A204.1 (cell line): Measurements from ENCODE around the gene DDI2.

ENCODE experiments used
- FAIRE-seq: peaks from 2 replicates; lab custom pipeline; 2012; peaks lifted over from hg19 to GRCh38; lab: Jason Lieb, UNC

The DDI2 gene

DNA sequence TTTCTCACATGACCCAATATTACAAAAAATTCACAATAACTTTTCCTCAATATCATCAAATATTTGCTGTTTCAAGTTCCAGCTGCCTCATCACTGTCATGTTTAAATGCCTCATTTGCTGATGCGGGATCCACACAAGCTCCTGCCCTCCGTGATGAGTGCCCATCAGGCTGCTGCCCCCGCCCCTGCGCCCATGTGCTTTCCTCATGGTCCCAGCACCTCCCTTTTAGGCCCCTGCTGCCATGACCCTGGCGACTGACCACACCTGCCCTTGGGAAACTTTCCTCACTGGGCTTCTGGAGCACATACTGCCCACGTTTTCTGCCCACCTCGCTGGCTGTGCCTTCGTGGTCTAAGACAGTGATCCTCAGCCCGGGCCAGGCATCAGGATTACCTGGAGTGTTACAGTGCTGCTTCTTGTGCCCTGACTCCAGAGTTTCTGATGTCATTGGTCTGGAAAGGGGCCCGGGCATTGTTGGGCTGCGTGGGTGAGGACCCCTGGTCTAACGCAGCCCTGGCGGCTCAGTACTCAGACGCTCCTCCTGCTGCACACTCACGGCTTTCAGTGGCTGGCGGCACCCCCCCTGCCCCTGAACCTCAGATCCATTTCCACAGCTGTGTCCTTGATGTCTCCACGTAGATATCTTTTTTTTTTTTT lies 87.4 kb downstream of the DDI2 start:
- no peak for FAIRE-seq

DNA sequence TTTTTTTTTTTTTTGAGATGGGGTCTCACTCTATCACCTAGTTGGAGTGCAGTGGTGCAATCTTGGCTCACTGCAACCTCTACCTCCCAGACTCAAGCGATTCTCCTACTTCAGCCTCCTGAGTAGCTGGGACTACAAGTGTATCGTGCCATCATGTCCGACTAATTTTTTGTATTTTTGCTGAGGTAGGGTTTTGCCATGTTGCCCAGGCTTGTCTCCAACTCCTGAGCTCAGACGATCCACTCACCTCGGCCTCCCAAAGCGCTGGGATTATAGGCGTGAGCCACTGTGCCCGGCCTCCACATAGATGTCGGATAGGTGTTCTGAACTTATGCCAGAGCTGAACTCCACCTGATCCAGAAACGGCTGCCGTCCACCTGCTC lies 87.9 kb downstream of the DDI2 start:
- FAIRE-seq, result no peak

DNA sequence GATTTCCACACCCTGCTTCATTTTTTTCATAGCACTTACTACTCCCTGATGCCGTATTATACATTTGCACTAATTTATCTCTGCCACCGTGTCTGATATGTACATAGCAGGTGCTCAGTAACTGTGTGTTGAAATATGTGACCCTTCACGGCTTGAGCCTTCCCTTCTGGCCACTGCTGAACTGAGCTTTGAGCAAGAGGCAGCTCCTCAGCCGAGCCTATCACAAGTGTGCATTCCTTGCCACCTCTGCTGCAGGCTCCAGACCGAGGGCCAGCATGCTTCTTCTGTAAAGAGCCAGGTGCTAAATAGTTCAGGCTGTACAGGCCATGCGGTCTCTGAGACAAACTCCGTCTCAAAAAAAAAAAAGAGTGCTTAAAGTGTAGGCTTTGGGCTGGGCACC lies 89.5 kb downstream of the DDI2 start:
- no peak for FAIRE-seq

DNA sequence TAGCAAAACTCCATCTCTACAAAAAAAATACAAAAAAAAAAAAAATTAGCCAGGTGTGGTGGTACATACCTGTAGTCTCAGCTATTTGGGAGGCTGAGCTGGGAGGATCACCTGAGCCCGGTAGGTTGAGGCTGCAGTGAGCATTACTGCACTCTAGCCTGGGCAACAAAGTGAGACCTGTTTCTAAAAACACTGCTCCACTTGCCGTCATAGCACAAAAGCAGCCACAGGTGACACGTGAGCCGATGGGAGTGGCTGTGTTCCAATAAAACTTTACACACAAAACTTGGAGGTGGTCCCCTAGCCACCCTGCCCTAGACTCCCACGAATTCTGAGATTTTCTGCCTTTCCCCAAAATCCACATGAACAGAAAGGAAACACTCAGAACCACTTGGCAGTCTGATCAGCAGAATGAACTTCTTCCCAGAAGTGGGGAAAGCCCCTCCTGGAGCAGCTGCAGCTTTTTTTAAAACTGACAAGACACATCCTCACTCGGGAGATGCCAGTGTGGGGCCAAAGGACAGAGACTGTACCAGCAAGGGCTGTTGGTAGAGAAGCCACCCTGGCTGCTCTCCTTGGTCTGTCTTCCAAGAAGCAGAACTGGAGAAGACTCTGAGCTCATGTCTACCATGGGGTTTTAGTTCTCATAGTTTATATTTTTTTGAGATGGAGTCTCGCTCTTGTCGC lies 90.1 kb downstream of the DDI2 start:
- no peak for FAIRE-seq

DNA sequence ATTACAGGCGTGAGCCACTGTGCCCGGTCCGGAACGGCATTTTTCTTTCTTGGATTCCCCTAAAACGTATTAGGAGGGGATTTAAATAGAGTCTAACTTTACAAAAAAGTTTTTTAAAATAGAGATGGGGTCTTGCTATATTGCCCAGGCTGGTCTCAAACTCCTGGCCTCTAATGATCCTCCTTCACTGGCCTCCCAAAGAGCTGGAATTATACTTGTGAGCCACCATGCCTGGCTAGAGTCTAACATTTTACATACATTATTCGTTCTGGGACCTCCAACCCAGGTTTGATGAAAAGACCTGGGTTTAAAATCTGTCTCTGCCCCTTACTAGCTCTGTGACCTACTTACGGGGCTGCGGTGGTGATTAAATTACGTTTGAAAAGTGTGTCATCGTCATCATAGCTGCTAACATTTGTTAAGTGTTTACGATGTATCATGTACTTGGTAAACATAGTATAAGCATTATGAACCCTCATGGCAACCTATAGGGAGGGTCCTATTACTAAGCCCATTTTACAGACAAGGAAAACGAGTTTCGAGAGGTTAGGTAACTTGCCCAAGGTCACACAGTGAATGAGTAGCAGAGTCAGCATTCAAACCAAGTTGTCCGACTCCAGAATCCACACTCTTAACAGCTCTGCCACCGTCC lies 91.4 kb downstream of the DDI2 start:
- no peak for FAIRE-seq

DNA sequence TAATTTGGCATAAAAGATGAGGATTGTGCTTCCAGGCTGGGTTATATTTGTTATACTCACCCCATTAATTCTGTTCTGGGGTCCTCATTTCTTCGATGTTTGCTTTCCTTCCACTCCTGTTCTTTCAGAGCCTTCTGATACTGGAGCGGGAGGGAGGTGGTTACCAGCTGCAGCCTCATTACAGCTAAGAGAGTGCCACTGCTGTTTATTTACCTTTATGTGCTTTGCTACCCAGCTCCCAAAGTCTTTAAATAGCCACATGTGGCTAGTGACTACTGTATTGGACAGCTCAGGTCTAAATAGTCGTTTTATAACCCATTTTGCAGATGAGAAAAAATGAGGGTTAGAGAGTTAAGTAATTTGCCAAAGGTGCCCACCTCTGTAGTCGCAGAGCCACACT lies 92.0 kb downstream of the DDI2 start:
- FAIRE-seq, result no peak

DNA sequence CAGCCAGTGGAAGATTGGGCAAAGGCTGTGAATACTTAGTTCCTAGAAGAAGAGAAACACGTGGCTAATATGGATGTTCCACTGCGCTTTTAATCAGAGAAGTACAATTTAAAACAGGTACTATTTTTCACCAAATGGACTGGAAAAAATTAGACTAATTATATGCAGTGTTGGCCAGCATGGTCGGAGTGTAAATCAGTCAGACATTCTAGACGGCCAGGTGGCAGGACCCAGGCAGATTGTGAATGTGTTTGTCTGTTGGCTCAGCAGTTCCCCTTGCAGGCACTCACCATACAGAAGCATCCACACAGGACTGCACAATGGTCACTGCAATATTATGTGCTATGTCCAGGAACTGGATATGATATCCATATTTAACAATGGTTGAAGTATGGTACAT lies 94.9 kb downstream of the DDI2 start:
- no peak for FAIRE-seq

DNA sequence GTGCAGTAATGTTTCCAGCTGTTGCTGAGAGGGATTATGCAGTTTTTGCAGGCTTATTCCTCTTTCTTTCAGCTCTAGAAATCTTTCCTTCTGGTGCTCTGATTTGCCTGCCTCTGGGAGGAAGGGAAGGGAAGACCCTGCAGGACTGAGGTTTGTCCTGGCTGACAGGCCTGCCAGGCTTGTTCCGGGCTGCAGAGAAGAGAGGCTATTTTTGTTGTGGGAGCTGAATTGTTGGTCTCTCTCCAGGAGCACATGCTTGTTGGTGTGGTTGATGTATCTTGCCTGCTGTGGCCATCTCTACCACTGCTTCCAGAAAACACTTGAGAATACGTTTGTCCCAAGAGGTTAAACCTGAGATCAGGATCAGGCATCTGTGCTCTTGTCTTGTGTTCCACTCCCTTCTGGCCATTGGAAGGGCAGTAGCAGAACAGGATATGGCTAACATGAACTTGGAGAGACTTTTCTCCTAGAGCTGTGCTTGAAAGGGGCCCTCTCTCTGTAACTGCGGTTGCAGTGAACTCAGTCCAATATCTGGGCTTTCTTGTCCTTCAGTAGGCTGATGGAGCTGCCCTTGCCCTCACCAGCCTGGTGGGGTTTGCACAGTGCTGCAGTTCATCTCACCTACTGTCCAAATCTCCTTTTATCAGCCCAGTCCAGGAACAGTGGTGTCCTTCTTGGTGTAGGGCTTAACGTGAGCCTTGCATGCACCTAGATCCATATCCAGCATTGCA lies 97.3 kb downstream of the DDI2 start:
- FAIRE-seq, result no peak

DNA sequence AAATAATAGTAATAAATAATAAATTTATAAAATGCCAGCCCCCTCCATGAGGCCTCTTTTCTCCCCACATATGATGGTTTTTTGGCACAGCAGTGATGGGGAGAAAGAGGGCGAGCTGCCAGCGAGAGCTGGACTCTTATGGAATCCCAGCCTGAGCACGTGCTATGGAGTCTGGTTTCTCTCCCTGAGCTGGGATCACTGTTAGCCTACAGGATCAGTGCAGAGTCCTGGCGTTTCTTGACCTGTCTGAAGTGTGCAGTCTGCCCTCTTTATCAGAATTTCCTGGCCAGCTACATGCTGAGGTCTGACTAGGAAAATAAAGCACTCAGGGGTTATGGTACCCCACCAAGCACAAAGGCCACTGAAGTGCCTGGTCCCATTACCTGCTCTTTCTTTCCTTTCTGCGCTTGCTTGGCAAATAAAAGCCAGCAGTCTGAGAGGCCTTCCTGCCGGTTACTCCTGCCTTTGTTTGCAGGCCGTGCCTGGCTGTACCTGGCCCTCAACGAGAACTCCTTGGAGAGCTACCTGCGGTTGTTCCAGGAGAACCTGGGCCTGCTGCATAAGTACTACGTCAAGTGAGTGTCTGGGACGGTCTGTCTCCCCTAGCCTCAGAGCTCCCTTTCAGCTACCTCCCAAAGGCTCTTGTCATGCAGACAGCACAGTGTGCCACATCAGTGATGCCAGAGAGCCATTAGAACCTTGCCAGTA lies 100.3 kb downstream of the DDI2 start:
- no peak for FAIRE-seq

DNA sequence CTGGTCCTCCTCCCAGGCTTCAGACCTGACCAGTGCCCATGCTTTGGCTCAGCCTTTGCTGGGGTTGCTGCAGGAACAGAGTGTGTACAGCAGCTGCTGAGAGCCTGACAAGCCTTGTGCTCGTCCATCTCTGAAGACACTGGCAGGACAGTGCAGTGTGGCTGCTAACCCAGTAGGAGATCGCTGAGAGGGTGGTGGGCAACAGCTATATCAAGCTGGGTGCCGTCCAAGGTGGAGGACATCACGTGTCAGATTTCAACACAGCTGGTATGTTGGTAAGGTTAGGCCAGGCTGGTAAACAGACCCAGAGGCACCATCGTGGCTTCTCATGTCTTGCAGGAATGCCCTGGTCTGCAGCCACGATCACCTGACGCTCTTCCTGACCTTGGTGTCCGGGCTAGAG lies 100.9 kb downstream of the DDI2 start:
- FAIRE-seq, result no peak
